NCI-H69 (cell line): ENCODE data around the gene CREB3L2.
A peak's percentile ranks its signal among the peaks of the same experiment; 100 is the strongest.

Experiments used
- DNase-seq: peaks from one replicate; lab custom pipeline; 2025; lab: John Stamatoyannopoulos, UW

CREB3L2 gene

GRCh38 chr7:137950967-137951366 is 50.9 kb downstream of the CREB3L2 start:
- DNase-seq = no peak

GRCh38 chr7:137950263-137950621 is 51.6 kb downstream of the CREB3L2 start:
- DNase-seq = no peak

- no peak for DNase-seq
Observed at GRCh38 chr7:137949416-137950262, 52.2 kb downstream of the CREB3L2 start.

GRCh38 chr7:137948845-137949330 is 53.0 kb downstream of the CREB3L2 start:
- no peak for DNase-seq

GRCh38 chr7:137948083-137948844 is 53.6 kb downstream of the CREB3L2 start:
- peak; percentile 11 for DNase-seq

- DNase-seq = no peak
Observed at GRCh38 chr7:137947046-137947445, 54.8 kb downstream of the CREB3L2 start.

- peak; percentile 80 for DNase-seq
Observed at GRCh38 chr7:137946011-137946410, 55.9 kb downstream of the CREB3L2 start.

GRCh38 chr7:137944168-137944567 is 57.7 kb downstream of the CREB3L2 start:
- DNase-seq = no peak

- DNase-seq = peak; percentile 38
Observed at GRCh38 chr7:137943132-137943551, 58.7 kb downstream of the CREB3L2 start.

GRCh38 chr7:137942484-137943115 is 59.3 kb downstream of the CREB3L2 start:
- no peak for DNase-seq

GRCh38 chr7:137940656-137941518 is 61.0 kb downstream of the CREB3L2 start:
- no peak for DNase-seq

- DNase-seq = no peak
Observed at GRCh38 chr7:137940218-137940617, 61.7 kb downstream of the CREB3L2 start.

- DNase-seq = peak; percentile 7
Observed at GRCh38 chr7:137937202-137937560, 64.7 kb downstream of the CREB3L2 start.

GRCh38 chr7:137936509-137937201 is 65.2 kb downstream of the CREB3L2 start:
- DNase-seq = no peak

- no peak for DNase-seq
Observed at GRCh38 chr7:137935884-137936508, 65.9 kb downstream of the CREB3L2 start.

GRCh38 chr7:137934941-137935883 is 66.7 kb downstream of the CREB3L2 start:
- DNase-seq = no peak

GRCh38 chr7:137934176-137934826 is 67.6 kb downstream of the CREB3L2 start:
- DNase-seq = no peak

GRCh38 chr7:137933270-137934017 is 68.4 kb downstream of the CREB3L2 start:
- DNase-seq = peak; percentile 22
